Panc1 (cell line): ENCODE results near the gene FRYL.
"Not testable (repeated sequence)": the region's sequence is repeated elsewhere in the genome, so short reads cannot be mapped to it uniquely, and the experiment has no call there.

Experiments used
- CTCF ChIP-seq: fragments of 450-650 bp; IDR thresholded peaks from 2 replicates; pipeline ENCODE4 v1.5.1; 2017; ENCODE audit warnings: mild to moderate bottlenecking
- POLR2AphosphoS5 ChIP-seq: IDR thresholded peaks from 2 replicates; pipeline ENCODE4 v1.6.1; 2012; ENCODE audit warnings: mild to moderate bottlenecking, low read depth, low read length, moderate library complexity
- REST ChIP-seq, 2 experiments: IDR thresholded peaks; 2 replicates each; pipeline ENCODE4 v1.6.1; 2011 to 2012; ENCODE audit warnings: low read depth in 2 of 2, control low read depth in 1 of 2, low read length in 1 of 2, mild to moderate bottlenecking in 1 of 2, moderate library complexity in 1 of 2; ENCODE audit not compliant: insufficient read depth in 1 of 2
- SIN3A ChIP-seq: IDR thresholded peaks from 2 replicates; pipeline ENCODE4 v1.6.1; 2012; ENCODE audit warnings: low read depth, mild to moderate bottlenecking, low read length, moderate library complexity, borderline replicate concordance; ENCODE audit not compliant: insufficient read depth
- TCF7L2 ChIP-seq: IDR thresholded peaks from 2 replicates; pipeline ENCODE4 v1.6.1; 2011; ENCODE audit warnings: mild to moderate bottlenecking, low read depth, low read length, inconsistent platforms

DNA sequence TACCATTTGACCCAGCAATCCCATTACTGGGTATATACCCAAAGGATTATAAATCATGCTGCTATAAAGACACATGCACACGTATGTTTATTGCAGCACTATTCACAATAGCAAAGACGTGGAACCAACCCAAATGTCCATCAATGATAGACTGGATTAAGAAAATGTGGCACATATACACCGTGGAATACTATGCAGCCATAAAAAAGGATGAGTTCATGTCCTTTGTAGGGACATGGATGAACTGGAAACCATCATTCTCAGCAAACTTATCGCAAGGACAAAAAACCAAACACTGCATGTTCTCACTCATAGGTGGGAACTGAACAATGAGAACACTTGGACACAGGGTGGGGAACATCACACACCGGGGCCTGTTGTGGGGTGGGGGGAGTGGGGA is 34.9 kb downstream of the FRYL start:
- not testable (repeated sequence) for TF ChIP-seq REST (IDR thresholded peaks at IDR 0.05; ENCODE audit: insufficient read depth in 1 of 2, low read depth in 2 of 2, low read length in 1 of 2); CTCF; POLR2AphosphoS5; SIN3A; TCF7L2
